IPS-18a (cell line): Measurements from ENCODE around the gene PRSS56.

Experiments used
- H3K27ac ChIP-seq: one replicate; pipeline ENCODE4 v1.5.1; 2013; ENCODE audit warnings: low read length
- H3K27me3 ChIP-seq: one replicate; pipeline ENCODE4 v1.6.1; 2013; ENCODE audit warnings: mild to moderate bottlenecking, low read length; ENCODE audit not compliant: control insufficient read depth, insufficient read depth
- H3K36me3 ChIP-seq: one replicate; pipeline ENCODE4 v1.6.1; 2013; ENCODE audit warnings: low read depth, low read length; ENCODE audit not compliant: control insufficient read depth
- H3K4me1 ChIP-seq: one replicate; pipeline ENCODE4 v1.6.1; 2013; ENCODE audit warnings: low read depth, low read length; ENCODE audit not compliant: control insufficient read depth
- H3K4me3 ChIP-seq: one replicate; pipeline ENCODE4 v1.5.1; 2013; ENCODE audit warnings: low read length
- H3K9ac ChIP-seq: one replicate; pipeline ENCODE4 v1.6.1; 2013; ENCODE audit warnings: mild to moderate bottlenecking, low read length, moderate library complexity
- H3K9me3 ChIP-seq: one replicate; pipeline ENCODE4 v1.6.1; 2013; ENCODE audit warnings: low read depth, low read length; ENCODE audit not compliant: control insufficient read depth

PRSS56 gene

DNA sequence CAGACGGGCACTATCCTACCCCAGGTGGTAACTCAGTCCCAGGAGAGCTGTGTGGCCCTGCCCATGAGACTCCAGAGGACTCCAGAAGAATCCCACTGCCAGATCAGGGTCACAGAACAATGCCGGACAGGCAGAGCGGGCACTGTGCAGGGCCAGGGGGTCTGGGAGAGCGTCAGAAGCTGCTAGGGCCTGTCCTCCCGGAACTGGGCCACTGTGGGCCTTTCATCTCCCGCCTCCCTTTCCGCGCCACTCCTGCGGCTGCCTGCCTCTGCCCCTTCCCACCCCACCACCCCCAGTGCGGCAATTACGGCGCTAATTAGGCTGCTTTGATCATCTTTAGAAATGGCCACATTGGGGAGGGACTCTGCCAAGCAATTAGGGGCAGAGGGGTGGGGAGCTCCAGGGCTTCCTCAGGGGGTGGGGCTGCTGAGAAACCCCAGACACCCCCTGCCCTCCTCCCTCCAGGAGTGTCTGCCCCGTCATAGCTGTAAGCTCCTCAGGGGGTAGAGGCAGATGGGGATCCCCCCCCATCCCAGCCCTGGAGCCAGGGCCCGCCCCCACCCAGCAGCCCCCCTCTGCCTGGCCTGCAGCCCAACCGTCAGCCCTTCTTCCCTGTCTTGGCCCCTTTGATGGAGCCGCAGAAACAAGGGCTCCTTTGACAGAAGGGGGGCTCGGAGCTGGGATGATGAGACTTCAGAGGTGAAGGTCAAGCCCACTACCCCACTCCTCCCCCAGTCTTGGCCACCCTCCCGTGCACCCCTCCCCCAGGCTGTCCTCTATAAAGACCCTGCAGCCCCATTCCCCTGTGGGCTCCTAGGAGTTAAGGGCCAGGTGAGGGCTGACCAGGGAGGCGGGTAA is at the start of gene PRSS56:
PRSS56 (plus strand) TSS at position 808 of the 858 bp plus-strand sequence. CDS start 211 bp downstream, outside the sequence.
- H3K27me3 ChIP-seq, result peaks cover 48% of the 10 kb centered on the region
- H3K36me3 ChIP-seq, result no peaks in the 10 kb centered on the region
- H3K27ac ChIP-seq, result no peak within 1 kb of the TSS
- no peak within 1 kb of the TSS for H3K4me3 ChIP-seq
- H3K9me3 ChIP-seq, result no peaks in the 10 kb centered on the region
- H3K4me1 ChIP-seq, result no peaks in the 10 kb centered on the region
- H3K9ac ChIP-seq, result no peak within 1 kb of the TSS

DNA sequence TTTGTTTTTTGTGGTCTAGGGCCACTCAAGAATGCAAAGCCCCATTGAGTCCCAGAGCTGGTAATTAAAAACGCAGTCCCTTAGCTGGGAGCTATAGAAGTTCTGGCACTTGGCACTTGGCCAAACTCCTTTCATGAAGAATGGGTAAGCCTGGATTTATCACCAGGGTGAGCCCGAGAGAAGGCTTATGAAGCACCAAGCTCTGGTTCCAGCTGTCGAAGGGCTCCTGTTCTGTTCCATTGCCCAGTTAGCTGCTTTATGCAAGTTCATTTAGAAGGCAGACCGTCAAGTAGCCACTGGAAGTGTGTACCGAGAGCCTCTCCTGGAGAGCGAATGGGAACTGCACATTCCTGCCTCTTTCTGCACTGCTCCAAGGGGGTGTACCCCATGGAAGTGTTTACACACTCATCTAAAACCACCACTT is 46.7 kb upstream of the PRSS56 start:
- no peaks in the 10 kb centered on the region for H3K36me3 ChIP-seq
- H3K9ac ChIP-seq, result no peak overlapping the region
- no peaks in the 10 kb centered on the region for H3K9me3 ChIP-seq
- no peak overlapping the region for H3K4me3 ChIP-seq
- no peaks in the 10 kb centered on the region for H3K4me1 ChIP-seq
- no peak overlapping the region for H3K27ac ChIP-seq
- H3K27me3 ChIP-seq, result peaks cover 9% of the 10 kb centered on the region

DNA sequence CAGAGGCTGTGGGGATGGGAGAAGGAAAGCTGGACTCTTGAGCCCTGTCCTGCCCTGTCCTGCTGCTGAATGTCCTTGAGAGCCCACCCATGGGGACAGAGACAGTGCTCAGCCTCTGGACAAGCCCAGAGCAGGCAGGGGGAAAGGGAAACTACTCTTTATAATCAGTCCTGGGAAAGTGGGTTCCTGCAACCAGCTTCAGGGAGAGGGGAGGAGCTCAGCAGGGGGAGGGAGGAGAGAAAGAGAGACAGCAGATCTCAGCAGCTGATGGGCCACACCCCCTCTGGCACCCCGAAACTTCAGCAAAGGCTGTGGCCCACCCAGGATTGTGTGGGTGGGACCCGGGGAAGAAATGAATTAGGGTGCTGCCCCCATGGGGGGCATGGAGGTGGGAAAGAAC is 44.1 kb upstream of the PRSS56 start:
- no peaks in the 10 kb centered on the region for H3K36me3 ChIP-seq
- peaks cover 9% of the 10 kb centered on the region for H3K27me3 ChIP-seq

DNA sequence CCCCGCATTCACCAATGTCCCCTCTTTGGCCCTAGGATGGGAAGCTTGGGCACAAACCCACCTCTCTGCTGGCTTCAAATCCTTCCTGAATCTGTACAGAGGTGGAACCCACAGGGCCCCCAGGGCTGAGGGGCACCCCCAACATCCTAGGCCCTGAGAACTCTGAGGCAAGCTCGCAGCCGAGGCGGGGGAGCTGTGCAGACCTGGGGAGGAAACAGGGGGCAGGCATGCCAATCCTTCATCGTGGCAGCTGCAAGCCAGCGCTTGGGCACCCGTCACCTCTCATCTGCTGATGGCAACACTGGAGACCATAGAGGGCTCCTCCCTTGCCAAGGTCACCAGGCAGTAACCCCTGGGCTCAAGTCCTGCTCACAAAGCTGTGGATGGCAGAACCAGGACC is 43.4 kb upstream of the PRSS56 start:
- no peaks in the 10 kb centered on the region for H3K4me1 ChIP-seq
- peaks cover 9% of the 10 kb centered on the region for H3K27me3 ChIP-seq

More for the DNA sequence above, 44.1 kb upstream of the PRSS56 start:
- Histone ChIP-seq H3K9me3 (no peaks in the 10 kb centered on the region), H3K4me1 (no peaks in the 10 kb centered on the region), H3K9ac (no peak overlapping the region), H3K4me3 (no peak overlapping the region), H3K27ac (no peak overlapping the region)

DNA sequence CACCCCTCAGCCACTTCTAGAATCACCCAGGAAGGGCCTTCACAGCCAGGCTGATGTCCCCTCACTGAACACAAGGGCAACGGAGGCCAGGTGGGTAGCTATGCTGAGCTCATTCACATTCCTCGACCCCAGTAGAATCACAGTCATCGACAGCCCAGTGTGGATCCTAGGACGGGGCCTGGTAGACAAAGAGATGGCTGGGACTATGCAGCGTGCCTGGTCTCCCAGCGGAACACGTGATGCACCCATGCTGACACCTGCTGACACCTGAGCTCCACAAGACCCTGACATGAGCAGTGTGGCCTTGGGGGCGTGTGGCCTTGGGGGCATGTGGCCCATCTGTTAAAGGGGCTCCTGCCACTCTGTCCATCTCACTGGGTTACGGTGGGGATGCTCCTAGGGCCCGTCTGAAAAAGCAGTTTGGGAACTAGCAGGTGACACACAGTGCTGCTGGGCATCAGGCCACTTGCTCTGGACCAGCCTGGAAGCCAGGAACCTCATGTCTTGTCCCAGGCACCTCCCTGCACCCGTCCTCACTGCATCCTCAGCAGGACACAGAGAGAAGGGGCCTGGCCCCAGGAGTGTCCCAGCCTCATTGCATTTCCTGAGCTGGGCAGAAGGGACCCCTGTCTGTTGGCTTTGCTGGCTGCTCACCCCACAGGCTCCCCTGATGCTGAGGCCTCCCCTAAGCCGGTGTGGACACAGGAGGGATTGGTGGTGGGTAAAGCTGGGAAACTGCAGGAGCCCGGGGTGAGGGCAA is 42.3 kb upstream of the PRSS56 start:
- H3K27ac ChIP-seq, result no peak overlapping the region
- no peaks in the 10 kb centered on the region for H3K36me3 ChIP-seq
- H3K9me3 ChIP-seq, result no peaks in the 10 kb centered on the region
- H3K4me1 ChIP-seq, result no peaks in the 10 kb centered on the region
- H3K27me3 ChIP-seq, result peaks cover 9% of the 10 kb centered on the region
- no peak overlapping the region for H3K4me3 ChIP-seq
- no peak overlapping the region for H3K9ac ChIP-seq

More for the DNA sequence above, 43.4 kb upstream of the PRSS56 start:
- Histone ChIP-seq H3K4me3 (no peak overlapping the region), H3K9me3 (no peaks in the 10 kb centered on the region), H3K27ac (no peak overlapping the region), H3K36me3 (no peaks in the 10 kb centered on the region), H3K9ac (no peak overlapping the region)

DNA sequence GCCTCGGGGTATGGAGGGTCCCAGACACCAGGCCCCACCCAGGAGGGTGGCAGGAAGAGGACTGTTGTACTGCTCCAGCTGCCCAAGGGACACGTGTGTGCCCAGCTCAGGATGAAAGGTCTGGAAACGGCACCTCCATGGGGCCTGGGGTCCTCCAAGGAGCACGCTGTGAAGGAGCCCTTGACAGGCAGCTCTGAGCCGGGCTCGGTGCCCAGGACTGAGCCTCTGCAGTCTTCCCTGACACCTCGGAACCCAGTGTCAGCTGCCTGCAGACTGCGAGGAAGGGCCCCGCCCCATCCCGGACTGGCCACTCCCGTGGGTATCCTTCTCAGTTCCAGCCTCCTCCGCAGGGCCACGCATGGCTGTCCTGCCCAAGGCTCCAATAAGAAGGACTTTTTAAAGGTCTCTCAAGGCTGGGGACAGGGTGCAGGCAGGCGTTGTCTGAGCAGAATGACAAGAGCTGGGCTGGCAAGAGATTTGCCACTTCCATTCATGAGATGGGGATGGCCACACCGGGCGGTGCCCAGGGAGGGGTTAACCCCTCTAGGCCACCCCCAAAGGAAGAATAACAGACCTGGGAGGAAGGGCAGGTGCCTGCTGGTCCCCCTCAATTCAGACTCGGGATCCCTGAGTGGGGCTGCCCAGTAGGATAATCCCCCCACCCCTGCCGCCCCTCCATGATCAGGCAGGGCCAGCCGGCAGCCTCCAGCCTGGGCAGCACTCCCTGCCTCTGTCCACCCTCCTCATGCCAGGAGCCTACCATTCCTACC is 41.4 kb upstream of the PRSS56 start:
- no peaks in the 10 kb centered on the region for H3K36me3 ChIP-seq
- no peaks in the 10 kb centered on the region for H3K9me3 ChIP-seq
- no peak overlapping the region for H3K9ac ChIP-seq
- H3K4me3 ChIP-seq, result no peak overlapping the region
- peaks cover 11% of the 10 kb centered on the region for H3K27me3 ChIP-seq
- no peaks in the 10 kb centered on the region for H3K4me1 ChIP-seq
- no peak overlapping the region for H3K27ac ChIP-seq

DNA sequence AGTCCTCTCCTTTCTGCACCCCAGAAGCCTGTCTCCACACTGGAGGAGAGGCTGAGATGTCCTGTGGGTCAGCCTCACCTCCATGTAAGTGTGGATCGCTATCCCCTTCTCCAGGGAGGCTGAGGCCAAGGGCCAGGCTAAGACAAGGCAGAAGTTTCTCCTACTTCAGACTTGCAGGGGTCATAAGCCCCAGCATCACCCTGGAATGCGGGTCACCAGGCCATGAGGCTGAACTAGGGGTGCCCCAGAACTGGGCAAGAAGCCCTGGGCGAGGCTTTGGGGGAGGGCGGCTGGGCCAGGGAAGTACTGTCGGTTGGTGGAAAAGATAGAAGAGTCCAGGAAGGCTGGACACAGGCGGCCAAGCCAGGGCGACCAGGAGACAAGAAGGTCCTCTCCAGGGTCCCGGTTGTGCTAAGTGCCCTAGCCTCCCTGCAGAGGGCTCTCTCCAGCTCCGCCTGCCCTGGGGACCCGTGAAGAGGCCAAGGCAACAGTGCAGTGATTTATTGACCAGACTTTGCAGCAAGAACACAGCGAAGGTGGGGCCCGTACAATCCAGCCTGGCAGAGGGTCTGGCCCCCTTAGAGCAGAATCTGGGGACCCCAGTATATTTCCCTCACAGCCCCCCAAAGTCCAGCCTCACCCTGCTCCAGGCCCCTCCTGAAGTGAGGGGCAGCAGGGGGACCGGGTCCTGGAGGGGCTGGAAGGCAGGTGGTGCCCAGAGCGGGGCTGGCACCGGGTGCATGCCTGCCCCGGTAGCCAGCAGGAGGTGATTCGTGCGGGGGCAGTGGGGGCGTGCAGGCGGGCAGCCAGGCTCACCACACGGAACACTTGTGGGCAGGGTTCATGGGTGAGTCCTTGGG is 40.6 kb upstream of the PRSS56 start:
- Histone ChIP-seq H3K9me3 (no peaks in the 10 kb centered on the region), H3K27me3 (peaks cover 14% of the 10 kb centered on the region), H3K4me3 (no peak overlapping the region), H3K9ac (no peak overlapping the region), H3K4me1 (no peaks in the 10 kb centered on the region), H3K27ac (no peak overlapping the region), H3K36me3 (no peaks in the 10 kb centered on the region)

DNA sequence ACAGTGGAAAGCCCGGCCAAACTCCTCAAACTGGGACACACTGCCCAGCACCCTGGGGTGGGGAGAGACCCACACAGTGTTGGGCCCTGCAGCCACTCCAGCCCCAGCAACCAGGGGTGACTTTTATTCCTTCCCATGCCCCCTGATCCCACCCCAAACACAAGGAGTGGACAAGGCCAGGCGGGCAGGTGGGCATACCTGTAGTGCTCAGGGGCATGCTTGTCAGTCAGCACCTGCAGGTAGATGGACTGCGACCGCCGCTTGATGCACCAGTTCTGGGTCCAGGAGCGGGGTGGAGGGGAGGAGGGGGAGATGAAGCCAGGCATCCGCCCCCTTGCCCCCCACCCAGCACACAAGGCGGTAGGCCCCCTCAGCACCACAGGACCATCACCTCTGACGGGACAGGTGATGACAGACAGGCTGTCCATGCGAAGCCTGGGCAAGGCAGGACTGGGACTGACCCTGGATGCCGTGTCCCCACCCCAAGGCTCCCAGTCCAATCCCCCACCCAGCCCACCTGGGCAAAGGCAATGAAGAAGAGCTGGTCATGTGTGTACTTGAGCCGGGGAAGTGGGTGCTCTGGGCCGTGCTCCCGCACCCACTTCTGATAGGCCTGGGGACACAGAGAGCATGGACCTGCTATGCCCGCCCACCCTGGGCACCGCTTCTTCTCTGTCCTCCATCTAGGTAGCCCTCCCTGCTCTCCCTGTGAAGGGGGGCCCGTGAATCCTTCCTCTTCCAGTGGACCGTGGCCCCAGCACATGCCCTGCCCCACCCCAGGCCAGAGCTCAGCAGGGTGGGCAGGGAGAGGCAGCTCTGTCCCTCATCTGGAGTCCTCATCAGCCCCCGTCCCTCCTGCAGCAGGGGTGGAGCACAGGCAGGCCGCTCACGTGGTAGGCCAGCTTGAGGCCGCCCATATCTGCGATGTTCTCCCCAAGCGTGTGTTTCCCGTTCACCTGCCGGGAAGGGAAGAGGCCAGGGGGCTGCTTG is 39.7 kb upstream of the PRSS56 start:
- H3K4me1 ChIP-seq, result no peaks in the 10 kb centered on the region
- H3K27ac ChIP-seq, result no peak overlapping the region
- no peak overlapping the region for H3K4me3 ChIP-seq
- peaks cover 24% of the 10 kb centered on the region for H3K27me3 ChIP-seq
- no peaks in the 10 kb centered on the region for H3K9me3 ChIP-seq
- H3K9ac ChIP-seq, result no peak overlapping the region
- H3K36me3 ChIP-seq, result no peaks in the 10 kb centered on the region

DNA sequence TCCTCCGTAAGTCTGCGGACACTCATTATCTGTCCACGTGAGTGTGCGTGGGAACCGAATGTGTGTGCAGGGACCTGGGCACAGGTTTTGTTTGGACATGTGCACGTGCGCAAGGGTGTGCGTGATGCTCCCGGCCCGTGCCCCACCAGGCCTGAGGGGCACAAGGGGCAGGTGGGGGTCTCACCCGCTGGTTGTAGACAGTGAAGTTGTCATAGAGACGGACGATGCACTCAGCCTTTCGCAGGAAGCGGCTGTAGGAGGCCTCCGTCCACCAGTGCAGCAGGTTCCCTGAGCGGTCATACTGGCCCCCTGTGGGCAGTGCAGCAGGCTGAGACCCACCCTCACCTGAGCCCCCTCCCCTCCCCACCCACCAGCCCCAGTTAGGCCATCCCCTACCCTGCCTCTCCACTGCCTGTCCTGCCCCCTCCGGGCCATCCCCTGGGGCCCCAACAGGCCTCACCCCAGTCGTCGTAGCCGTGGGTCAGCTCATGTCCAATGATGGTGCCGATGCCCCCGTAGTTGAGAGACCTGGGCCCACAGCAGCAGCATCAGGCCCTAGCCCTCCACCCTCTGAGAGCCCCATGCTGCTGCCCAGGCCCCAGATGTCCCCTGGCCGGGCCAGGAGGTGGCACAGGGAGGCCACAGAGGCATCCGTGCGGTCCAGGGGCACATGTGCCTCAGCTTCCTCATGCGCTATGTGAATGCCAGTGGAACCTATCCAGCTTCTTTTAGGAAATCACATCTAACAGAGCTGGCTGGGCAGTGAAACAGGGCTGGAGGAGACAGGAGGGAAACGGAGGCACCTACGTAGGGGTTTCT is 38.7 kb upstream of the PRSS56 start:
- Histone ChIP-seq H3K9me3 (no peaks in the 10 kb centered on the region), H3K27me3 (peaks cover 34% of the 10 kb centered on the region)

More for the DNA sequence above, 38.7 kb upstream of the PRSS56 start:
- no peak overlapping the region for H3K4me3 ChIP-seq
- no peak overlapping the region for H3K27ac ChIP-seq
- no peak overlapping the region for H3K9ac ChIP-seq
- no peaks in the 10 kb centered on the region for H3K36me3 ChIP-seq
- H3K4me1 ChIP-seq, result no peaks in the 10 kb centered on the region
